ENCODE results near the gene DDX49. TPM values are rescaled to one million over a fixed set of nuclear protein-coding genes. Genes with fewer than 3 reads are reported as not detected.

Gene DDX49
- total and polyA plus RNA-seq, 12 donors: 16.2 to 74.5 (median 22.1) TPM

DNA sequence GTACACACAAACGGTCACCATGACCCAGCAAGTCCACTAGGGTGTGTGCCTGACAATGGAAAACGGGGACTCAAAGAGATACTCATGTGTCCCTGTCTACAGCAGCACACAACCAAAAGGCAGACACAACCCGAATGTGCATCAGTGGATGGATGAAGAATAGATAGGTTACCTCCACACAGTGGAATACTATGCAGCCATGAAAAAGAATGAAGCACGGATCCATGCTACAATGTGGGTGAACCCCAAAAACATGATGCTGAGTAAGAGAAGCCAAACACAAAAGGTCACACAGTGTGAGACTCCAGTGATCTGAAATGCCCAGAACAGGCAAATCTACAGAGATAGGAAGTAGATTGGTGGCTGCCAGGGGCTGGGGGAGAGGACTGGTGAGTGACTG, 32.5 kb upstream of the DDX49 start:
- 94 to 95% methylated on average over 4 of the region's 4 CpGs for WGBS, 2 donors
- H3K4me3 ChIP-seq: no peak overlapping the region
- ATAC-seq (no peak), DNase-seq (no peak)
- H3K9me3 ChIP-seq: no peaks in the 10 kb centered on the region
- no peaks in the 10 kb centered on the region for H3K27me3 ChIP-seq
- TF ChIP-seq, protein P1, sequence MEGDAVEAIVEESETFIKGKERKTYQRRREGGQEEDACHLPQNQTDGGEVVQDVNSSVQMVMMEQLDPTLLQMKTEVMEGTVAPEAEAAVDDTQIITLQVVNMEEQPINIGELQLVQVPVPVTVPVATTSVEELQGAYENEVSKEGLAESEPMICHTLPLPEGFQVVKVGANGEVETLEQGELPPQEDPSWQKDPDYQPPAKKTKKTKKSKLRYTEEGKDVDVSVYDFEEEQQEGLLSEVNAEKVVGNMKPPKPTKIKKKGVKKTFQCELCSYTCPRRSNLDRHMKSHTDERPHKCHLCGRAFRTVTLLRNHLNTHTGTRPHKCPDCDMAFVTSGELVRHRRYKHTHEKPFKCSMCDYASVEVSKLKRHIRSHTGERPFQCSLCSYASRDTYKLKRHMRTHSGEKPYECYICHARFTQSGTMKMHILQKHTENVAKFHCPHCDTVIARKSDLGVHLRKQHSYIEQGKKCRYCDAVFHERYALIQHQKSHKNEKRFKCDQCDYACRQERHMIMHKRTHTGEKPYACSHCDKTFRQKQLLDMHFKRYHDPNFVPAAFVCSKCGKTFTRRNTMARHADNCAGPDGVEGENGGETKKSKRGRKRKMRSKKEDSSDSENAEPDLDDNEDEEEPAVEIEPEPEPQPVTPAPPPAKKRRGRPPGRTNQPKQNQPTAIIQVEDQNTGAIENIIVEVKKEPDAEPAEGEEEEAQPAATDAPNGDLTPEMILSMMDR (IDR thresholded peaks at IDR 0.05): no peak
- intact Hi-C loops (cut with DNase I): no loop called here
- no peak overlapping the region for H3K27ac ChIP-seq
- H3K36me3 ChIP-seq: no peaks in the 10 kb centered on the region
- no peaks in the 10 kb centered on the region for H3K4me1 ChIP-seq

DNA sequence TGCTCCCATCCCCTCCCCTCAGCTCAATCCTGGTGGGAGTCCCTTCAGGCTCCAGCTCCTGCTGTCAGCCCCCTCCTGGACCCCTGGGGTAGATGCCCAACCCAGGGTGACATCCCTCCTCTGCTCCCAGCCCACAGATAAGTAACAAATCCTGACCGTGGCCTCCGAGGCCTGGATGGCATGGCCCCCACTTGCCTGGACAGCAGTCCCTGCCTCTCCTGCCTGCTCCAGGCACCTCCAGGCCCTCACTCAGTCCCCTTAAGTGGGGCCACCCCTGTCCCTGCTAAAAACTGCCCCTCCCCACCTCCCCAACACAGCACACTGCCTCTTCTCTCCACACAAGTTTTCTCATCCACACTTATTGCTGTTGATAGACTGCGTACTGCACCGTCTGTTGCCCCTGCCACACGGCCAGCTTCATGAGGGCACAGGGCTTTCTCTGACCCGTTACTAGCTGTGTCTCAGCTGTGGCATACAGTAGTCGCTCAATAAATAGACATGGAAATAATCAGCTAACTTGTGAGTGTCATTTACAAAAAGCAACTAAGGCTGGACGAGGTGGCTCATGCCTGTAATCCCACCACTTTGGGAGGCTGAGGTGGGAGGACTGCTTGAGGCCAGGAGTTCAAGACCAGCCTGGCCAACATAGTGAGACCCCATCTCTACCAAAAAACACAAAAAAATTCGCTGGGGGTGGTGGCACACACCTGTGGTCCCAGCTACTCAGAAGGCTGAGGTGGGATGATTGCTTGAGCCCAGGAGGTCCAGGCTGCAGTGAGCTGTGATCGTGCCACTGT, 29.4 kb upstream of the DDX49 start:
- Histone ChIP-seq H3K27me3 (peaks cover 0 to 18% (median 9%) of the 10 kb centered on the region in 7 donors), H3K4me1 (peaks cover 3 to 19% (median 11%) of the 10 kb centered on the region in 9 donors), H3K9me3 (no peaks in the 10 kb centered on the region), H3K36me3 (no peaks in the 10 kb centered on the region), H3K4me3 (no peak overlapping the region), H3K27ac (no peak overlapping the region)
- no peak for DNase-seq
- TF ChIP-seq, protein P1 (IDR thresholded peaks at IDR 0.05): no peak
- no peak for ATAC-seq
- WGBS, 2 donors: 83% methylated on average over 10 of the region's 10 CpGs
- intact Hi-C loops (cut with DNase I): loop anchor here in 1 of 10 donors (10.0 kb wide), 1 partner anchor 95 kb away; no protein-coding TSS in a partner anchor

- H3K9me3 ChIP-seq: no peaks in the 10 kb centered on the region
- 31 to 41% methylated on average over 18 of the region's 18 CpGs for WGBS, 2 donors
- peaks cover 0 to 3% (median 0%) of the 10 kb centered on the region in 9 donors for H3K36me3 ChIP-seq
- intact Hi-C loops (cut with DNase I): loop anchor here in 1 of 10 donors (10.0 kb wide), 1 partner anchor 91 kb away; no protein-coding TSS in a partner anchor
- H3K4me1 ChIP-seq: peaks cover 3 to 37% (median 16%) of the 10 kb centered on the region in 9 donors
- TF ChIP-seq, protein P1 (IDR thresholded peaks at IDR 0.05): no peak
- peak overlapping the region in 1 of 10 donors; percentile 63 for H3K4me3 ChIP-seq
- DNase-seq (no peak), ATAC-seq (peak in 4 of 8 donors; percentile 23 to 42 (median 36))
- peaks cover 0 to 37% (median 17%) of the 10 kb centered on the region in 7 donors for H3K27me3 ChIP-seq
- H3K27ac ChIP-seq: no peak overlapping the region
Observed at GRCh38 chr19:18893587-18894253, 25.8 kb upstream of the DDX49 start.

DNA sequence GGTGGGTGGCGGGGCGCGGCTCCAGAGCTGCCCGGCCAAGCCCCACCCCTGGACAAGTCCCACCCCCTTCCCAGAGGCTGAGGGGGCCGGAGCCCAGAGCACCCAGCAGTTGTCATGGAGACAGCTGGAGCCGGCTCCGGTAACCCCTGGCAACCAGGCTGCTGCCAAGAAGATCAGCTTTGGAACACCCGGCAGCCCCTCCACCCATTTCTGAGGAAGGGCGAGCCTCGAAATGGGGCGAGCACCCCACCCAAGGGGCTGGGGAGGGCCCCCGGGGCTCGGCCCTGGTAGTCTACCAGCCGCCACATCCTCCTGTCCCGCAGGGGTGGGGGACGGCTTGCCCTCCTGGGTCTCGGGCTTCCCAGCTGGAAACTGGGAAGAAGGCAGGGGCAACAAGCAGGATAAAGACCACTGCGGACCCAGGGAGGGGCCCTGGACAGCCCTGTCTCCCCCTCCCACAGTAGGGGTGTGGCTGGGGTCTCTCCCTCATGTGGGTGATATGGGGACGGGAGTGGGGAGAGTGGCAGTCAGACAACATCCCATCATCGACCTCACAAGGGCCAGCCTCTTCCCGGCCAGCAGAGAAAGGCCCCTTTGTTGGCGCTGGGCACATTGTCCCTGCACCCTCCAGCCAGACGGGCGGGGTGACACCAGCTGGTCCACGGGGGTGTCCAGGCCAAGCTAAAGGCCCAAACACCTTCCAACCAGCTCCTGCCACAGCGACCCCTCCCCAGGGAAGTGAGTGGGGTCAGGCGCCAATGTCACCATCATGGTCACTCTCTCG, 25.1 kb upstream of the DDX49 start:
- peak overlapping the region in 7 of 10 donors; percentile 41 to 63 (median 55) for H3K4me3 ChIP-seq
- H3K4me1 ChIP-seq: peaks cover 3 to 37% (median 16%) of the 10 kb centered on the region in 9 donors
- intact Hi-C loops (cut with DNase I): loop anchor here in 1 of 10 donors (10.0 kb wide), 1 partner anchor 90 kb away; no protein-coding TSS in a partner anchor
- H3K27ac ChIP-seq: peak overlapping the region in 1 of 10 donors; percentile 9
- TF ChIP-seq, protein P1 (IDR thresholded peaks at IDR 0.05): no peak
- H3K36me3 ChIP-seq: peaks cover 0 to 10% (median 3%) of the 10 kb centered on the region in 9 donors
- peaks cover 0 to 37% (median 17%) of the 10 kb centered on the region in 7 donors for H3K27me3 ChIP-seq
- no peak for DNase-seq
- ATAC-seq: peak in 7 of 8 donors; percentile 17 to 49 (median 32)
- WGBS, 2 donors: 11 to 13% methylated on average over 28 of the region's 28 CpGs
- H3K9me3 ChIP-seq: no peaks in the 10 kb centered on the region
